GM18951 (cell line): Measurements from ENCODE around the gene ICA1.

Experiments
- POLR2A ChIP-seq: IDR thresholded peaks from 4 replicates; pipeline ENCODE4 v1.6.1; 2011; ENCODE audit warnings: mild to moderate bottlenecking; ENCODE audit not compliant: insufficient read length, insufficient read depth; ENCODE audit errors: extremely low read depth
- in situ Hi-C: fragments of 300-500 bp; cut with MboI; formaldehyde crosslinking; loops from one replicate; pipeline ENCODE4 v1.12.0; 2022; ENCODE audit warnings: low sequenced_read_pairs, mixed read lengths, inconsistent platforms; ENCODE audit not compliant: unreplicated experiment

Gene ICA1

GRCh38 chr7:8228766-8229674 is 32.9 kb downstream of the ICA1 start:
- TF ChIP-seq POLR2A, result no peak
- in situ Hi-C loops, result no loop called here

GRCh38 chr7:8228068-8228467 is 33.9 kb downstream of the ICA1 start:
- TF ChIP-seq POLR2A, result no peak
- in situ Hi-C loops, result no loop called here

GRCh38 chr7:8227261-8227660 is 34.7 kb downstream of the ICA1 start:
- TF ChIP-seq POLR2A, result no peak
- in situ Hi-C loops, result no loop called here

DNA sequence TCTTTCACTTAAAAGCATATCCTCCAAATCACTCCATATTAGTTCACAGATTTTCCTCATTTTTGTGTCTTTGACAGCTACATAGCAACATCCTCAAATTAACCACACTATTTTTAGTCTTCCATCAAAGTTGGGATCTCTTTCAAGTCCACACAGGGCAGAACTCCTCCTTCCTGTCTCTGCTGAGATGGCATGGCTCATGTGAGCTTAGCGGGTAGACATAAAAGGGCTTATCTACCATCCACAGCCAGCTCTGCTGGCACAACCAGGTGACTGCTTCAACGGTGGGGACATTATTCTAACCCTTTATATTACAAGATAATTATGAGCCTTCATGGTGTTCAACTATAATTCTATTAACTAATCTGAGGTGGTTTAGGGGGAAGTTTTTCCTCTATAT is 35.5 kb downstream of the ICA1 start:
- in situ Hi-C loops, result no loop called here
- no peak for TF ChIP-seq POLR2A

DNA sequence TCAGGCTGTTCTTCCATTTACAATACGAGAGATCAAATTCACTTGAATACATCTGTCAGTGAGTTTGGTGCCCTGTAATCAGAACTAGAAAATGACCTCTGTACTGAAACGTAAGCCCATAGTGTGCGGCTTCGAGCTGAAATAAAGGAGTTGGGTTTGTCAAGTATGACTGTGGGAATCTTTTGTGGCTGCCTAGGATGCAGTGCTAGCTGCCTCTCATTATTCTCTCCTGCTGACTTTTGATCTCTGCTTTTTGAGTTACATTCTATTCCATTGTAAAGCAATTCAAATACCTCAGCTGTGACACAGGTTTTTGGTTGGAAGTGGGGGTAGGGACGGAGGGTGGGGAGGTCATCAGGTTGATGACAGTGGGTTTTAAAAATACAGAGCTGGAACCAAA is 40.4 kb downstream of the ICA1 start:
- in situ Hi-C loops, result loop anchor here (25.0 kb wide), 1 partner anchor 1109 kb away; no protein-coding TSS in a partner anchor
- no peak for TF ChIP-seq POLR2A

DNA sequence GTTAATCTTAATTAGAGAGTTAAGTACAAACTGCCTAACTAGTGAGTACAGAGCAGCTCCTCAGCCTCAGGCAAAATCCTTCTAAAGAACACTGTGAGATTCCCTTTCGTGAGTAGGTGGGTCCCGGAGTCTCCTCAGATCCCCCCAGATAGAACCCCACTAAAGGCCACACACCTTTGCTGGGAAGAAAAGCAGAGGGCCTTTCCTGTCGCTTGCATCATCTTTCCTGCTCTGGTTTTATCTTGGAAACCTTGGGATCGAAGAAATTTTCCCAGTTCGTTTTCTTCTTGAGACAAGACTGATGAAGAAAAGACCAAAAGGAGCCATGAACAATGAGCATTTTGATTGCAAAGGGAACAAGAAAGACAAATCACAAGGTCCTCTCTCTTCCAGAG is 40.9 kb downstream of the ICA1 start:
- in situ Hi-C loops, result loop anchor here (25.0 kb wide), 1 partner anchor 1109 kb away; no protein-coding TSS in a partner anchor
- no peak for TF ChIP-seq POLR2A

DNA sequence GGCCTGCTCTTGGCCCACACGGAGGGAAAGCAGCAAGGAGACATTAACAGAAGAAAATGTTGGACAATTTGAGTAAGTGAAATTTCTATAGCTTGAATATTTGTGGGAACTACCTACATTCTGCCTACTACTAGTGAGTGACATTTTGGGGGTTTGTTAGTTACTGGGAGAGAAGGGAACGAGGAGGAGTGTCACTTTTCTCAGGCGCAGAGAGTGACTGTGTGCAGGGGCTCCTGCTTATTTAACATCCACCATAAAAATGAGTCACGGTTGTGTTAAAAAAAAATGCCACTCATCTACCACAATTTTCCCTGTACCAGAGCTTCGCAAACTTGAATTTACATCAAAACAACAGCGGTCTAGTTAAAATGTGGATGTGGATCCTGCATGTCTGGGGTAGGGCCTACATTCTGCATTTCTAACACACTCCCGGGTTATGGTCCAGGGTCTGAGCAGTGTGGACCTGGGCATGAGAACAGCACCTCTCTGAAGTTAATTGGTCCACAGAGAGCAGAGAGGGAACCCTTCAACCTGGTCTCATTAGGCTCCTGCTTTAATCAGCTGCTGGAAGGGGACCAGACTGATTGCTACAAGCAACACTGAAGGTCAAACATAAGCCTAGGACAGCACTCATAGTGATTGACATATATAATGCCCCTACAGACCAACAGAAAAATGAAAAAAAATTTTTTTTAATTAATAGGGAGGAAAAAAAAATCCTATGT is 41.4 kb downstream of the ICA1 start:
- TF ChIP-seq POLR2A, result no peak
- in situ Hi-C loops, result loop anchor here (25.0 kb wide), 1 partner anchor 1108 kb away; no protein-coding TSS in a partner anchor

GRCh38 chr7:8217200-8218068 is 44.5 kb downstream of the ICA1 start:
- in situ Hi-C loops, result loop anchor here (10.0 to 25.0 kb wide), 2 partner anchors 533 to 1105 kb away; no protein-coding TSS in a partner anchor
- no peak for TF ChIP-seq POLR2A

DNA sequence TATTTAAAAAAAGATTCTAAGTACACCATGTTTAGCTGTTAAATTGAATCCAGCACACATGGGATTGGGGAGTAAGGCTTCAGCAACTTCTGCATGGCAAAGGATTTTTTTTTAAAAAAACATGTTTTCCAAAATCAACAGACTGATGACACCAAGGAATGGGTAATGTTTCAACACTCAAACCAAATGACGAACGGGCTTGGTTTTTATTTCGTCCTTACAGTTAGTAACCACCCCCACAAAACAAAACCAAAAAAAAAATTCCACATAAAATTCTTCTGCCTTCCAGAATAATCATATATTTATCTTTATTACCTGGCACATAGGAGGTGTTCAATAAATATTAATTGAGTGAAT is 45.7 kb downstream of the ICA1 start:
- in situ Hi-C loops, result loop anchor here (10.0 to 25.0 kb wide), 2 partner anchors 532 to 1104 kb away; no protein-coding TSS in a partner anchor
- no peak for TF ChIP-seq POLR2A

- in situ Hi-C loops, result loop anchor here (10.0 to 25.0 kb wide), 2 partner anchors 531 to 1103 kb away; no protein-coding TSS in a partner anchor
- no peak for TF ChIP-seq POLR2A
Measured at GRCh38 chr7:8215648-8216333, 46.2 kb downstream of the ICA1 start.

- no peak for TF ChIP-seq POLR2A
- in situ Hi-C loops, result loop anchor here (10.0 to 25.0 kb wide), 2 partner anchors 530 to 1102 kb away; no protein-coding TSS in a partner anchor
Measured at GRCh38 chr7:8214244-8214824, 47.6 kb downstream of the ICA1 start.

DNA sequence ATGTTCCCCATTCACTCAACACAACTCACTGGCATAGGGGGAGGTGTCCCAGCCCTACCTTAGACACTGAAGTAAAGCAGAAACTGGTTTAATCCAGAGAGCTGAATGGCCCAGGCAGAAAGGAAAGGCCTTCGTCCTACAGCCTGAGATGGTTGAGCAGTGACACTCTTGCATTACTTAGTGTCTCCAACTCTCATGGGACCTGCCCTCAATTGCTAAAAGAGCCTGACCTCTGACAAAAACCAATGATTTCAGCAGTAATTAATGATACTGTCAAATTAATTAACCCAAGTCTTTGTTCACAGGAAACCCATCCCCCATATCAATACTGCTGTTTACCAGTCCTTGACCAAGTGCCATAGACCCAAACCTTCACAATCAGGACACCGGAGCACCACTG is 48.6 kb downstream of the ICA1 start:
- in situ Hi-C loops, result loop anchor here (10.0 to 25.0 kb wide), 2 partner anchors 529 to 1101 kb away; no protein-coding TSS in a partner anchor

More for the DNA sequence above, 48.6 kb downstream of the ICA1 start:
- no peak for TF ChIP-seq POLR2A
